ENCODE measurements around the gene ANGEL1.

DNA sequence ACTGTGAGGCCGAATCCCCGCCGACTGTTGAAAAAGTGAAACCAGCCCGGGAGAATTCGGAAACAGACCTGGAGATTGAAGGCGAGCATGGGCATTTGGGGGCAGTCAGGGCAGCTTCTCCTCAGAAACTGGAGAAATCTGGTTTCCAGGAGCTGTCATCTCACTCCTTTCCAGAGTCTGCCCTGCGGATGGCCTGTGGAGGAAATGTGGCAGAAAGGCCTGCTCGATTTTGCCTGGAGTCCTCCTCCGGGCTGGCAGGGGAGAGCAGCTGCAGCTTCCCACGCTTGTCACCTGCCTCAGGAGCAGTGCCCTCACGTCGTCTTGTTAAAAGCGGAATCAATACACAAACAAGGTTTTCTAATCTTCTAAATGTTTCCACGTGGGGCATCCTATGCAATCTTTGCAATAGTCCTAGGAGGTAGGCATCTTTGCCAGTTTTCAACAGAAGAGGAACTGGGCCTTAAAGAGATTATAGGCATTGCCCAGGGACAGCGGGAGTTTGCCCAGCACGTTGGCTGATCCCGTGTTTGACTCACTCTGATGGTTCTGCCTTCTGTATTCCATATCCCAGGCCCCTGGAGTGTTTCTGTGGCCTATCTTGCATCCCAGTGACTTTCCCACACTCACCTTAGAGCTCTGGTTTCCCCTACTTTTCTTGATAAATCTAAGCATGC is 15.8 kb upstream of the ANGEL1 start:
- TF ChIP-seq ISL1 (CRISPR knock-in tag; IDR thresholded peaks at IDR 0.05) (no peak), ZFP30 (CRISPR knock-in tag; IDR thresholded peaks at IDR 0.05) (no peak), ZFP3 (CRISPR knock-in tag; IDR thresholded peaks at IDR 0.05) (no peak)

Measured in SK-N-SH treated with all-trans-retinoic acid at 6 μM for 48 hours (cell line).